Fibroblast of mammary gland (primary cell): ENCODE measurements around the gene CTNND2.

ENCODE experiments used
- DNase-seq: peaks from one replicate; pipeline ENCODE4 v3.0.0-alpha.2; 2010; ENCODE audit warnings: low read depth
- H3K4me3 ChIP-seq: 2 replicates; pipeline ENCODE4 v1.5.1; 2011; ENCODE audit warnings: low read depth, mild to moderate bottlenecking, low read length, moderate library complexity; ENCODE audit not compliant: control insufficient read depth
- TF ChIP-seq, protein P1 (sequence below): conservative IDR thresholded peaks from 2 replicates; pipeline ENCODE4 v1.5.1; 2011; ENCODE audit warnings: low read depth, low read length, inconsistent platforms; ENCODE audit not compliant: control insufficient read depth, insufficient read depth

CTNND2 gene

DNA sequence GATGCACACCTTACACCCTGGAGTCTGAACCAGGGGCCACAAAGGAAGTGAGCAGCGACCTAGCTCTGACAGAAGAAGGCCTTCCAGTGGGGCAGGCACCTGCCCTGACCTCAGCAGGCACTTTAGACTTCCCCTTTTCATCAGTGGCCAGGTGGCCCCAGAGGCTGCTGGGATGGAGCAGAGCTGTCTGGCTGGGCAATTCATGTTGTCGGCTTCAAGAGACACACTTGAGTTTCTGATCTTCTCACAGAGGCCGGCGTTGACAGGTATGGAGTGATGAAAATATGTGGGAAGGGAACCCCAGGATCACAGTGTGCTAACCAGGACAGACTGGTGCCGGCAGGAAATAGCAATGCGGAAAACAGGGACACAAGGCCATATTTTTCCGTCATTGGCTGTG lies 375.5 kb downstream of the CTNND2 start:
- no peak overlapping the region for H3K4me3 ChIP-seq
- TF ChIP-seq, protein P1, sequence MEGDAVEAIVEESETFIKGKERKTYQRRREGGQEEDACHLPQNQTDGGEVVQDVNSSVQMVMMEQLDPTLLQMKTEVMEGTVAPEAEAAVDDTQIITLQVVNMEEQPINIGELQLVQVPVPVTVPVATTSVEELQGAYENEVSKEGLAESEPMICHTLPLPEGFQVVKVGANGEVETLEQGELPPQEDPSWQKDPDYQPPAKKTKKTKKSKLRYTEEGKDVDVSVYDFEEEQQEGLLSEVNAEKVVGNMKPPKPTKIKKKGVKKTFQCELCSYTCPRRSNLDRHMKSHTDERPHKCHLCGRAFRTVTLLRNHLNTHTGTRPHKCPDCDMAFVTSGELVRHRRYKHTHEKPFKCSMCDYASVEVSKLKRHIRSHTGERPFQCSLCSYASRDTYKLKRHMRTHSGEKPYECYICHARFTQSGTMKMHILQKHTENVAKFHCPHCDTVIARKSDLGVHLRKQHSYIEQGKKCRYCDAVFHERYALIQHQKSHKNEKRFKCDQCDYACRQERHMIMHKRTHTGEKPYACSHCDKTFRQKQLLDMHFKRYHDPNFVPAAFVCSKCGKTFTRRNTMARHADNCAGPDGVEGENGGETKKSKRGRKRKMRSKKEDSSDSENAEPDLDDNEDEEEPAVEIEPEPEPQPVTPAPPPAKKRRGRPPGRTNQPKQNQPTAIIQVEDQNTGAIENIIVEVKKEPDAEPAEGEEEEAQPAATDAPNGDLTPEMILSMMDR: no peak
- no peak for DNase-seq

GRCh38 chr5:11527652-11528349 lies 376.4 kb downstream of the CTNND2 start:
- no peak overlapping the region for H3K4me3 ChIP-seq
- DNase-seq: no peak
- TF ChIP-seq, protein P1: no peak

DNA sequence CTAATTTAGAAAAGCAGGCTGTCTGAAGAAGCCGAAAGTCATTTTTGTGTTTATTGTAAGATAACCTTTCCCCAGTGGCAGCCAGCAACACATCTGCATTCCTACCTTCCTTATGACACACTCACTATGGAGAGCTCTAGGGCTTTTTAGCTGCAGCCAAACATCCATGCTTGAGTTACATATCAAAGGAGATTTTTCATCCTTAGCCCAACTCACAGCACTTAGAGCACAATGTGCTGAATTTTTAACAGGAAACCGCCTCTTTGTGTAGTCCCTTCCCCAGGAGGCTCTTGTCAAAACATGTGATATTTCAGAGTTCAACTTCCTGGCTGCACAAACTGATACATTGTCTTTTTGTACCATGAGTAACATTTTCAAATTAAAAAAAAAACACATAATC lies 379.2 kb downstream of the CTNND2 start:
- DNase-seq: no peak
- no peak overlapping the region for H3K4me3 ChIP-seq
- TF ChIP-seq, protein P1: no peak

- H3K4me3 ChIP-seq: no peak overlapping the region
- TF ChIP-seq, protein P1: no peak
- DNase-seq: no peak
These were observed 380.1 kb downstream of the CTNND2 start for GRCh38 chr5:11524188-11524587.

GRCh38 chr5:11522796-11523195 lies 381.4 kb downstream of the CTNND2 start:
- TF ChIP-seq, protein P1: no peak
- DNase-seq: no peak
- no peak overlapping the region for H3K4me3 ChIP-seq

GRCh38 chr5:11520241-11520930 lies 383.9 kb downstream of the CTNND2 start:
- no peak overlapping the region for H3K4me3 ChIP-seq
- no peak for DNase-seq
- TF ChIP-seq, protein P1: no peak
